ENCODE data around the gene AAMP.

The AAMP gene

DNA sequence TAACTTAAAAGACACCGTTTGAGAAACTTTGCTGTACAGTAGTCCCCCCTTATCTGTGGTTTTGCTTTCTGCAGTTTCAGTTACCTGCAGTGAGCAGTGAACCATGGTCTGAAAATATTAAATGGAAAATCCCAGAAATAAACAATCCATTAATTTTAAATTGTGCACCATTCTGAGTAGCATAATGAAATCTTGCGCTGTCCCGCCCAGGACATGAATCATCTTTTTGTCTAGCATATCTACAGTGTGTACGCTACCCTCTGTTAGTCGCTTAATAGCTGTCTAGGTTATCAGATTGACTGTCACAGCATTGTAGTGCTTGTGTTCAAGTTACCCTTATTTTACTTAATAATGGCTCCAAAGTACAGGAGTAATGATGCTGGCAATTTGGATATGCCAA lies 46.9 kb downstream of the AAMP start:
- Histone ChIP-seq H3K27me3 (ENCODE audit: control insufficient read depth, insufficient read depth, low read length) (no peaks in the 10 kb centered on the region), H3K9ac (ENCODE audit: low read depth, low read length) (no peak overlapping the region), H3K9me3 (ENCODE audit: control insufficient read depth, insufficient read depth, low read length) (no peaks in the 10 kb centered on the region), H3K36me3 (ENCODE audit: control insufficient read depth, insufficient read depth, low read length) (peaks cover 4% of the 10 kb centered on the region), H3K4me3 (ENCODE audit: low read depth, low read length) (no peak overlapping the region), H3K4me1 (ENCODE audit: control insufficient read depth, insufficient read depth, low read length) (peaks cover 8% of the 10 kb centered on the region)

GRCh38 chr2:218221000-218221399 lies 48.9 kb downstream of the AAMP start:
- no peaks in the 10 kb centered on the region for H3K36me3 ChIP-seq (ENCODE audit: control insufficient read depth, insufficient read depth, low read length)
- H3K9ac ChIP-seq (ENCODE audit: low read depth, low read length) = no peak overlapping the region
- H3K4me3 ChIP-seq (ENCODE audit: low read depth, low read length) = no peak overlapping the region
- H3K4me1 ChIP-seq (ENCODE audit: control insufficient read depth, insufficient read depth, low read length) = peaks cover 10% of the 10 kb centered on the region
- no peaks in the 10 kb centered on the region for H3K27me3 ChIP-seq (ENCODE audit: control insufficient read depth, insufficient read depth, low read length)
- no peaks in the 10 kb centered on the region for H3K9me3 ChIP-seq (ENCODE audit: control insufficient read depth, insufficient read depth, low read length)

GRCh38 chr2:218219934-218220333 lies 50.0 kb downstream of the AAMP start:
- Histone ChIP-seq H3K4me1 (ENCODE audit: control insufficient read depth, insufficient read depth, low read length) (peaks cover 11% of the 10 kb centered on the region), H3K4me3 (ENCODE audit: low read depth, low read length) (no peak overlapping the region), H3K27me3 (ENCODE audit: control insufficient read depth, insufficient read depth, low read length) (no peaks in the 10 kb centered on the region), H3K9me3 (ENCODE audit: control insufficient read depth, insufficient read depth, low read length) (no peaks in the 10 kb centered on the region), H3K36me3 (ENCODE audit: control insufficient read depth, insufficient read depth, low read length) (no peaks in the 10 kb centered on the region), H3K9ac (ENCODE audit: low read depth, low read length) (no peak overlapping the region)

- H3K36me3 ChIP-seq (ENCODE audit: control insufficient read depth, insufficient read depth, low read length) = no peaks in the 10 kb centered on the region
- peaks cover 11% of the 10 kb centered on the region for H3K4me1 ChIP-seq (ENCODE audit: control insufficient read depth, insufficient read depth, low read length)
- no peaks in the 10 kb centered on the region for H3K27me3 ChIP-seq (ENCODE audit: control insufficient read depth, insufficient read depth, low read length)
- no peaks in the 10 kb centered on the region for H3K9me3 ChIP-seq (ENCODE audit: control insufficient read depth, insufficient read depth, low read length)
- peak overlapping the region; percentile 90 for H3K4me3 ChIP-seq (ENCODE audit: low read depth, low read length)
- H3K9ac ChIP-seq (ENCODE audit: low read depth, low read length) = peak overlapping the region; percentile 97
Measured at GRCh38 chr2:218218268-218219185, 51.4 kb downstream of the AAMP start.

DNA sequence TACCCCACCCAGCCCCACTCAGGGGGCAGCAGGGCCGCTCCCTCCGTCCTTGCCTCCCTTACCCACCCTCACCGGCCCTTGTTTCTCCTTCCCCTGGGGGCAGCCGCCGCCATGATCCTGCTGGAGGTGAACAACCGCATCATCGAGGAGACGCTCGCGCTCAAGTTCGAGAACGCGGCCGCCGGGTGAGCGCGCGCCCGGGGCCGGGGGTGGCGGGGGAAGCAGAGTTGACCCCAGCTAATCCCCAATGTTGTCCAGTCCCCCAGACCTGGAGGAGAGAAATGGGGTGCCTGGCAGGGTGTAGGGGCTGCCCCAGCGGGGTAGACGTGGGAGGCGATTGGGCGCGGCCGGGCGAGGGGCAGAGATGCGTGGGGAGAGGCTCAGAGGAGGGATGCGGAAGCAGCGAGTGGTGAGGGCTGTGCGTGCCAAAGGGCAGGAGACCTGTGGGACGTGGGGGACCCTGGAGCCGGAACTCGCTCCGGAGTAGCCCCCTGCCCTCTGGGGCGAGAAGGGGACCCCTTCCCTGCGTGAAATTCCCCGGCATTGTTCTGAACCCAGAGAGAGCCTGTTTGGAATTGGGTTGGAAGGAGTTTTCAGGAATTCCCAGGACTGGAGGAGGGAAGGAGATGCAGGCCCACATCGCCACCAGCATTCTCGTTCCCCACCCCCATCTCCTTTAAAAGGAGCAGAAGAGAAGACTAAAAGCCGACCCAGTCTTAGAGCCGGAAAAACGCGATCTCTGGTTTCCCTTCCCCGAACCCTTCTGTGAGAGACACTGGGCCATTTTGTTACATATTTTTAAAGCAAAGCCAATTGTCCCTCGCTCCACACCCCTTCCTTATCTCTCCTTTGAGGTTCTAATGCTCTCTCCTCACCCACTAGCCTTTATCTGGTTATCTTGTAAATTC lies 52.3 kb downstream of the AAMP start:
- Histone ChIP-seq H3K36me3 (ENCODE audit: control insufficient read depth, insufficient read depth, low read length) (no peaks in the 10 kb centered on the region), H3K4me3 (ENCODE audit: low read depth, low read length) (peak overlapping the region; percentile 90), H3K9ac (ENCODE audit: low read depth, low read length) (peak overlapping the region; percentile 97), H3K9me3 (ENCODE audit: control insufficient read depth, insufficient read depth, low read length) (no peaks in the 10 kb centered on the region), H3K27me3 (ENCODE audit: control insufficient read depth, insufficient read depth, low read length) (no peaks in the 10 kb centered on the region), H3K4me1 (ENCODE audit: control insufficient read depth, insufficient read depth, low read length) (peaks cover 11% of the 10 kb centered on the region)

- peaks cover 11% of the 10 kb centered on the region for H3K4me1 ChIP-seq (ENCODE audit: control insufficient read depth, insufficient read depth, low read length)
- no peaks in the 10 kb centered on the region for H3K9me3 ChIP-seq (ENCODE audit: control insufficient read depth, insufficient read depth, low read length)
- peak within 1 kb of the TSS; percentile 90 for H3K4me3 ChIP-seq (ENCODE audit: low read depth, low read length)
- peak within 1 kb of the TSS; percentile 97 for H3K9ac ChIP-seq (ENCODE audit: low read depth, low read length)
- H3K36me3 ChIP-seq (ENCODE audit: control insufficient read depth, insufficient read depth, low read length) = no peaks in the 10 kb centered on the region
- no peaks in the 10 kb centered on the region for H3K27me3 ChIP-seq (ENCODE audit: control insufficient read depth, insufficient read depth, low read length)
Measured at GRCh38 chr2:218216674-218217359, 53.1 kb downstream of the AAMP start, which contains the start of gene ARPC2. Gene ARPC2, plus strand, starts transcription at chr2:218217189. Its CDS starts 282 bp downstream, at chr2:218217471.

DNA sequence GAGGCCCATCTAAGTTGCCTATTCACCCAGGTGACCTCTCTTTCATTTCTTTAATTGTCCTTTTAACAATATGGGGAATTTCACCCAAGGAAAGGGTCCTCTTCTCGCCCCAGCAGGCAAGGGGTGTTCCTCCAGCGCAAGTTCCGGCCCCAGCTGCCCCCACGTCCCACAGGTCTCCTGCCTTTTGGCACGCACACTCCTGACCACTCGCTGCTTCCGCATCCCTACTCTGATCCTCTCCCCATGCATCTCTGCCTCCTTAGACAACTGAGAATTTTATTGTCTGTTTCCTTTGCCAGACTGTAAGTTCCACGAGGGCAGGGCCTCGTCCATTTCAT lies 53.6 kb downstream of the AAMP start:
- Histone ChIP-seq H3K9ac (ENCODE audit: low read depth, low read length) (peak overlapping the region; percentile 28), H3K9me3 (ENCODE audit: control insufficient read depth, insufficient read depth, low read length) (no peaks in the 10 kb centered on the region), H3K4me1 (ENCODE audit: control insufficient read depth, insufficient read depth, low read length) (peaks cover 11% of the 10 kb centered on the region), H3K36me3 (ENCODE audit: control insufficient read depth, insufficient read depth, low read length) (no peaks in the 10 kb centered on the region), H3K4me3 (ENCODE audit: low read depth, low read length) (peak overlapping the region; percentile 90), H3K27me3 (ENCODE audit: control insufficient read depth, insufficient read depth, low read length) (no peaks in the 10 kb centered on the region)

Measured in iPS-15b (cell line).